Epithelial cell of esophagus (primary cell): ENCODE data around the gene C3orf52.

Experiments
- DNase-seq: peaks from one replicate; pipeline ENCODE4 v3.0.0; 2010; ENCODE audit warnings: low read depth
- H3K4me3 ChIP-seq: 2 replicates; pipeline ENCODE4 v1.5.1; 2011; ENCODE audit warnings: mild to moderate bottlenecking, low read length, control low read depth
- TF ChIP-seq, protein P1 (sequence below): IDR thresholded peaks from 2 replicates; pipeline ENCODE4 v1.5.1; 2011; ENCODE audit warnings: low read depth, mild to moderate bottlenecking, low read length, control low read depth, inconsistent platforms; ENCODE audit not compliant: insufficient read depth; ENCODE audit errors: missing control alignments

C3orf52 gene

DNA sequence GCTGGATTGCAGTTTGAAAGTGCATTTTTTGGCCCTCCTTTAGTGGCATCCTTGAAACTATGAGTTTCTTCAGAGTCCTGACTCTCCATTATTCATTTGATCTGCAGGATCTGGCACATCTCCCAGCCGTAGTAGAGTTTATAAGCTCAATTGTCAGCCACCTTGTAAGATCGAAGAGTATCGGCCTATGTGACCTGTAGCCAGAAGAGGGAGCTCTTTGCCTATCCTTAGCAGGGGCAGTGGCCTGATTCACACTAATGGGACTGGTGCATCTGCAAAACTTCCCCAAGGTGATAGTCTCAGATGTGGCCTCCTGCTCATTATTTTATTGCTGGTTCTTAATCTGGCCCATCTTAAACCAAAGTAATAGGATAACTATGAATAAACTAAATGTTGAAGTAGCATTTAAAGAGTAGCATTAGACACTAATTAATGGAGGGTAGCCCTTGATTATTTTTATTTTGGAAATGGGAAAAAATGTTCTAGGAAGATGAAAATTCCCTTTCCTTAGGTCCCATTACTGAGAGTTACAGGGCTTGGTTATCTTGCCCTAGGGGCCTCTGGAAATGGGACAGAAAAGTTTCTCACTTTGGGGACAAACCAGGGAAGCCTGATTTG is 25.7 kb downstream of the C3orf52 start:
- peak; percentile 82 for DNase-seq
- H3K4me3 ChIP-seq = no peak overlapping the region
- TF ChIP-seq, protein P1, sequence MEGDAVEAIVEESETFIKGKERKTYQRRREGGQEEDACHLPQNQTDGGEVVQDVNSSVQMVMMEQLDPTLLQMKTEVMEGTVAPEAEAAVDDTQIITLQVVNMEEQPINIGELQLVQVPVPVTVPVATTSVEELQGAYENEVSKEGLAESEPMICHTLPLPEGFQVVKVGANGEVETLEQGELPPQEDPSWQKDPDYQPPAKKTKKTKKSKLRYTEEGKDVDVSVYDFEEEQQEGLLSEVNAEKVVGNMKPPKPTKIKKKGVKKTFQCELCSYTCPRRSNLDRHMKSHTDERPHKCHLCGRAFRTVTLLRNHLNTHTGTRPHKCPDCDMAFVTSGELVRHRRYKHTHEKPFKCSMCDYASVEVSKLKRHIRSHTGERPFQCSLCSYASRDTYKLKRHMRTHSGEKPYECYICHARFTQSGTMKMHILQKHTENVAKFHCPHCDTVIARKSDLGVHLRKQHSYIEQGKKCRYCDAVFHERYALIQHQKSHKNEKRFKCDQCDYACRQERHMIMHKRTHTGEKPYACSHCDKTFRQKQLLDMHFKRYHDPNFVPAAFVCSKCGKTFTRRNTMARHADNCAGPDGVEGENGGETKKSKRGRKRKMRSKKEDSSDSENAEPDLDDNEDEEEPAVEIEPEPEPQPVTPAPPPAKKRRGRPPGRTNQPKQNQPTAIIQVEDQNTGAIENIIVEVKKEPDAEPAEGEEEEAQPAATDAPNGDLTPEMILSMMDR = peak; percentile 93

- no peak for DNase-seq
- no peak overlapping the region for H3K4me3 ChIP-seq
- TF ChIP-seq, protein P1 = no peak
Observed at GRCh38 chr3:112114576-112115160, 28.5 kb downstream of the C3orf52 start.

- TF ChIP-seq, protein P1 = no peak
- no peak overlapping the region for H3K4me3 ChIP-seq
- no peak for DNase-seq
Observed at GRCh38 chr3:112115161-112115739, 29.1 kb downstream of the C3orf52 start.

DNA sequence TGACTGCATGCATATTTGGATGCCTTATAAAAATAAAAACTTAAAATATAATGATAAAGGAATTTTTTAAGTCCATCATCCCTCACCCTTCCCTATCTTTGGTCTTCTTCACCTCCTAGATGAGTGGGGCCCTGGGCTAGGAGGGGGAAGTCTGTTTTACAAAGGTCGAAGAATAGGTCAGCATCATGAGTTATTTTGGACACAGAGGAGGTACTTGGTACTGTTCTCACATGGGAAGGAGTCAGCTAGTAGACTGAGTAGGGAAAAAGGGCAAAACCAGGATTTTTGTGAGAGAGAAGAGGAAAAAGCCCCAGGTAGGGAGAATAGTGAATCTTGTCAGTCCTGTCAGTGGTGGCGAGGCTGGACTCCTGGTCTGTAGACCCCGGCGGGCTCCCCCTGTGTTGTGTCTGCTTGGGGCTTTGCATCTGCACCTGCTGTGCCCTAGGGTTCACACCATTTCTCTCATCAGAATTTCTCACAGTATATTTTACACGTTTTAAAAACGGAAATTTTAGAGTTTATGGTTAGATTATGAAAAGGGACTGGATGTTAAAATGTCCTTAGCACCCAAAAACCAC is 29.7 kb downstream of the C3orf52 start:
- no peak overlapping the region for H3K4me3 ChIP-seq
- DNase-seq = no peak
- TF ChIP-seq, protein P1 = no peak

- H3K4me3 ChIP-seq = no peak overlapping the region
- TF ChIP-seq, protein P1 = no peak
- DNase-seq = no peak
Observed at GRCh38 chr3:112116748-112117186, 30.6 kb downstream of the C3orf52 start.

- DNase-seq = no peak
- TF ChIP-seq, protein P1 = no peak
- no peak overlapping the region for H3K4me3 ChIP-seq
Observed at GRCh38 chr3:112117415-112117814, 31.2 kb downstream of the C3orf52 start.
